Measurements from ENCODE around the gene SNX6.
"Not testable (repeated sequence)": the region's sequence is repeated elsewhere in the genome, so short reads cannot be mapped to it uniquely, and the experiment has no call there.

Gene SNX6

GRCh38 chr14:34562037-34562775 lies 67.7 kb downstream of the SNX6 start:
- not testable (repeated sequence) for DNase-seq

- not testable (repeated sequence) for DNase-seq
Measured at GRCh38 chr14:34556498-34556829, 73.5 kb downstream of the SNX6 start.

GRCh38 chr14:34555583-34556497 lies 74.1 kb downstream of the SNX6 start:
- not testable (repeated sequence) for DNase-seq

- no peak for DNase-seq
Measured at GRCh38 chr14:34554540-34555250, 75.3 kb downstream of the SNX6 start.

- not testable (repeated sequence) for DNase-seq
Measured at GRCh38 chr14:34549276-34549966, 80.5 kb downstream of the SNX6 start.

- DNase-seq = no peak
Measured at GRCh38 chr14:34548472-34548981, 81.4 kb downstream of the SNX6 start.

GRCh38 chr14:34547136-34547520 lies 82.8 kb downstream of the SNX6 start:
- DNase-seq = not testable (repeated sequence)

GRCh38 chr14:34546272-34547135 lies 83.4 kb downstream of the SNX6 start:
- DNase-seq = not testable (repeated sequence)

GRCh38 chr14:34540181-34541059 lies 89.5 kb downstream of the SNX6 start:
- not testable (repeated sequence) for DNase-seq

GRCh38 chr14:34539407-34540180 lies 90.4 kb downstream of the SNX6 start, which contains the start of gene EAPP:
Gene EAPP, minus strand, starts transcription at chr14:34539701. Its CDS starts 73 bp downstream, at chr14:34539628.
- DNase-seq = no peak

GRCh38 chr14:34538871-34539406 lies 91.0 kb downstream of the SNX6 start:
- DNase-seq = no peak

GRCh38 chr14:34538096-34538495 lies 91.9 kb downstream of the SNX6 start:
- not testable (repeated sequence) for DNase-seq

GRCh38 chr14:34537677-34538009 lies 92.3 kb downstream of the SNX6 start:
- no peak for DNase-seq

GRCh38 chr14:34536951-34537676 lies 92.8 kb downstream of the SNX6 start:
- DNase-seq = no peak

GRCh38 chr14:34527591-34527990 lies 102.4 kb downstream of the SNX6 start:
- no peak for DNase-seq

- not testable (repeated sequence) for DNase-seq
Measured at GRCh38 chr14:34524216-34524615, 105.7 kb downstream of the SNX6 start.

- DNase-seq = no peak
Measured at GRCh38 chr14:34522496-34522895, 107.5 kb downstream of the SNX6 start.

GRCh38 chr14:34521071-34521470 lies 108.9 kb downstream of the SNX6 start:
- DNase-seq = not testable (repeated sequence)
